G401 (cell line): ENCODE data around the gene ATP5F1D. TPM values are rescaled to one million over a fixed set of nuclear protein-coding genes. Genes with fewer than 3 reads are reported as not detected.
"Not testable (repeated sequence)": the region's sequence is repeated elsewhere in the genome, so short reads cannot be mapped to it uniquely, and the experiment has no call there.

Source experiments
- DNase-seq: peaks from one replicate; pipeline ENCODE4 v3.0.0-alpha.2; 2015; ENCODE audit warnings: low spot score
- in situ Hi-C: cut with HindIII; loops from 2 replicates; pipeline ENCODE4 v1.10.0; 2016; ENCODE audit warnings: low sequenced_read_pairs, mixed read lengths
- total RNA-seq: library from RNA; depleted of rRNA; stranded (reverse); fragments of >200 nt; shearing (Covaris generic); gene quantifications from 2 replicates; pipeline ENCODE4 v1.2.3, GENCODE V29; 2014

The ATP5F1D gene
- total RNA-seq, 1 experiment from 2014 or later: 61.3 TPM

GRCh38 chr19:1240925-1241324 is 626 bp upstream of the ATP5F1D start:
- in situ Hi-C loops: no loop called here
- no peak for DNase-seq

- in situ Hi-C loops: no loop called here
- peak; percentile 90 for DNase-seq
These were observed 2.5 kb downstream of the ATP5F1D start for GRCh38 chr19:1243768-1244692.

GRCh38 chr19:1244693-1245451 is 3.3 kb downstream of the ATP5F1D start:
- in situ Hi-C loops: no loop called here
- no peak for DNase-seq

- no peak for DNase-seq
- in situ Hi-C loops: no loop called here
These were observed 4.1 kb downstream of the ATP5F1D start for GRCh38 chr19:1245494-1246264.

- in situ Hi-C loops, DNase-seq: not testable (repeated sequence)
These were observed 4.9 kb downstream of the ATP5F1D start for GRCh38 chr19:1246265-1247087.

- no peak for DNase-seq
- in situ Hi-C loops: no loop called here
These were observed 6.2 kb downstream of the ATP5F1D start for GRCh38 chr19:1247748-1248138.

- DNase-seq: no peak
- in situ Hi-C loops: no loop called here
These were observed 6.7 kb downstream of the ATP5F1D start, which contains the start of gene MIDN for GRCh38 chr19:1248139-1248785. MIDN (plus strand) TSS chr19:1248583; CDS start chr19:1250297, 1,714 bp downstream.

GRCh38 chr19:1248786-1249297 is 7.3 kb downstream of the ATP5F1D start:
- peak; percentile 63 for DNase-seq
- in situ Hi-C loops: no loop called here

GRCh38 chr19:1249298-1249989 is 7.9 kb downstream of the ATP5F1D start:
- DNase-seq: peak; percentile 93
- in situ Hi-C loops: no loop called here

- no peak for DNase-seq
- in situ Hi-C loops: no loop called here
These were observed 8.5 kb downstream of the ATP5F1D start for GRCh38 chr19:1249990-1250436.

GRCh38 chr19:1250437-1251260 is 9.1 kb downstream of the ATP5F1D start:
- DNase-seq: no peak
- in situ Hi-C loops: no loop called here

GRCh38 chr19:1251330-1252220 is 10.0 kb downstream of the ATP5F1D start:
- in situ Hi-C loops: no loop called here
- peak; percentile 72 for DNase-seq

GRCh38 chr19:1252221-1252820 is 10.8 kb downstream of the ATP5F1D start:
- in situ Hi-C loops: no loop called here
- peak; percentile 73 for DNase-seq

GRCh38 chr19:1252821-1253513 is 11.4 kb downstream of the ATP5F1D start:
- in situ Hi-C loops: no loop called here
- DNase-seq: peak; percentile 75
